ENCODE results near the gene MAPK8IP3.
A peak's percentile ranks its signal among the peaks of the same experiment; 100 is the strongest.

MAPK8IP3 gene

GRCh38 chr16:1770328-1771187 is 64.6 kb downstream of the MAPK8IP3 start:
- H3K27ac ChIP-seq (ENCODE audit: low read depth, low read length), result no peak overlapping the region
- DNase-seq, result peak; percentile 70

GRCh38 chr16:1771188-1771863 is 65.3 kb downstream of the MAPK8IP3 start, which contains the start of gene NME3:
TSS of gene NME3 (minus strand) at chr16:1771543. CDS start at chr16:1771534, 9 bp downstream.
- peak within 1 kb of the TSS; percentile 99 for H3K56ac ChIP-seq (ENCODE audit: low read length)
- H3K79me1 ChIP-seq (ENCODE audit: low read length), result peaks cover 8% of the 10 kb centered on the region
- H3K23ac ChIP-seq (ENCODE audit: low read length), result no peak within 1 kb of the TSS
- H3K4me1 ChIP-seq (ENCODE audit: control insufficient read depth, low read depth, low read length), result no peaks in the 10 kb centered on the region
- peak within 1 kb of the TSS; percentile 79 for H3K4ac ChIP-seq (ENCODE audit: low read depth, low read length)
- H3K36me3 ChIP-seq (ENCODE audit: control insufficient read depth, insufficient read depth, low read length), result no peaks in the 10 kb centered on the region
- H3K4me3 ChIP-seq (ENCODE audit: low read length), result peak within 1 kb of the TSS; percentile 97
- H3K79me2 ChIP-seq (ENCODE audit: control insufficient read depth, insufficient read depth, low read length), result peaks cover 11% of the 10 kb centered on the region
- H3K4me2 ChIP-seq (ENCODE audit: low read length), result peak within 1 kb of the TSS; percentile 85
- peak within 1 kb of the TSS; percentile 65 for H2AK5ac ChIP-seq (ENCODE audit: low read length)
- H2BK5ac ChIP-seq (ENCODE audit: low read length), result peak within 1 kb of the TSS; percentile 31
- no peak within 1 kb of the TSS for H2BK120ac ChIP-seq (ENCODE audit: low read depth, low read length)
- no peak within 1 kb of the TSS for H2BK15ac ChIP-seq (replicated peaks; ENCODE audit: low read depth)
- H4K5ac ChIP-seq (ENCODE audit: low read length), result no peak within 1 kb of the TSS
- peak; percentile 57 for DNase-seq
- peak within 1 kb of the TSS; percentile 46 for H3K18ac ChIP-seq (ENCODE audit: low read length)
- H3K27ac ChIP-seq (ENCODE audit: low read depth, low read length), result peak within 1 kb of the TSS; percentile 47
- no CpG with 5 or more reads among the region's 79 CpGs for WGBS (ENCODE audit: extremely low coverage, insufficient coverage, low lambda C conversion rate)
- peak within 1 kb of the TSS; percentile 93 for H3K9ac ChIP-seq (ENCODE audit: low read length)
- H4K8ac ChIP-seq (ENCODE audit: low read depth, low read length), result no peak within 1 kb of the TSS
- H3K27me3 ChIP-seq (ENCODE audit: insufficient read depth, low read length, poor library complexity), result no peaks in the 10 kb centered on the region

More at GRCh38 chr16:1770328-1771187, 64.6 kb downstream of the MAPK8IP3 start:
- H3K23ac ChIP-seq (ENCODE audit: low read length), result no peak overlapping the region
- no peak overlapping the region for H4K8ac ChIP-seq (ENCODE audit: low read depth, low read length)
- H3K79me2 ChIP-seq (ENCODE audit: control insufficient read depth, insufficient read depth, low read length), result peaks cover 11% of the 10 kb centered on the region
- no peaks in the 10 kb centered on the region for H3K4me1 ChIP-seq (ENCODE audit: control insufficient read depth, low read depth, low read length)
- H3K4me3 ChIP-seq (ENCODE audit: low read length), result peak overlapping the region; percentile 63
- H3K4me2 ChIP-seq (ENCODE audit: low read length), result peak overlapping the region; percentile 28
- H3K9ac ChIP-seq (ENCODE audit: low read length), result peak overlapping the region; percentile 93
- peaks cover 8% of the 10 kb centered on the region for H3K79me1 ChIP-seq (ENCODE audit: low read length)
- no peak overlapping the region for H4K5ac ChIP-seq (ENCODE audit: low read length)
- no peaks in the 10 kb centered on the region for H3K27me3 ChIP-seq (ENCODE audit: insufficient read depth, low read length, poor library complexity)
- peak overlapping the region; percentile 40 for H3K4ac ChIP-seq (ENCODE audit: low read depth, low read length)
- no peak overlapping the region for H2BK120ac ChIP-seq (ENCODE audit: low read depth, low read length)
- H2BK5ac ChIP-seq (ENCODE audit: low read length), result no peak overlapping the region
- H2AK5ac ChIP-seq (ENCODE audit: low read length), result no peak overlapping the region
- peak overlapping the region; percentile 99 for H3K56ac ChIP-seq (ENCODE audit: low read length)
- no peaks in the 10 kb centered on the region for H3K36me3 ChIP-seq (ENCODE audit: control insufficient read depth, insufficient read depth, low read length)
- no peak overlapping the region for H2BK15ac ChIP-seq (replicated peaks; ENCODE audit: low read depth)
- peak overlapping the region; percentile 46 for H3K18ac ChIP-seq (ENCODE audit: low read length)
- no CpG with 5 or more reads among the region's 81 CpGs for WGBS (ENCODE audit: extremely low coverage, insufficient coverage, low lambda C conversion rate)

- no peak overlapping the region for H2BK15ac ChIP-seq (replicated peaks; ENCODE audit: low read depth)
- peak overlapping the region; percentile 97 for H3K4me3 ChIP-seq (ENCODE audit: low read length)
- no peak overlapping the region for H4K8ac ChIP-seq (ENCODE audit: low read depth, low read length)
- peak overlapping the region; percentile 99 for H3K56ac ChIP-seq (ENCODE audit: low read length)
- peaks cover 11% of the 10 kb centered on the region for H3K79me2 ChIP-seq (ENCODE audit: control insufficient read depth, insufficient read depth, low read length)
- peak overlapping the region; percentile 79 for H3K4ac ChIP-seq (ENCODE audit: low read depth, low read length)
- peak overlapping the region; percentile 47 for H3K27ac ChIP-seq (ENCODE audit: low read depth, low read length)
- H4K5ac ChIP-seq (ENCODE audit: low read length), result no peak overlapping the region
- H3K4me2 ChIP-seq (ENCODE audit: low read length), result peak overlapping the region; percentile 85
- no peaks in the 10 kb centered on the region for H3K36me3 ChIP-seq (ENCODE audit: control insufficient read depth, insufficient read depth, low read length)
- peak overlapping the region; percentile 31 for H2BK5ac ChIP-seq (ENCODE audit: low read length)
- peak overlapping the region; percentile 65 for H2AK5ac ChIP-seq (ENCODE audit: low read length)
- H3K9ac ChIP-seq (ENCODE audit: low read length), result peak overlapping the region; percentile 93
- H3K79me1 ChIP-seq (ENCODE audit: low read length), result peaks cover 8% of the 10 kb centered on the region
- H3K18ac ChIP-seq (ENCODE audit: low read length), result no peak overlapping the region
- no CpG with 5 or more reads among the region's 22 CpGs for WGBS (ENCODE audit: extremely low coverage, insufficient coverage, low lambda C conversion rate)
- H3K4me1 ChIP-seq (ENCODE audit: control insufficient read depth, low read depth, low read length), result no peaks in the 10 kb centered on the region
- DNase-seq, result peak; percentile 59
- no peaks in the 10 kb centered on the region for H3K27me3 ChIP-seq (ENCODE audit: insufficient read depth, low read length, poor library complexity)
- no peak overlapping the region for H2BK120ac ChIP-seq (ENCODE audit: low read depth, low read length)
- H3K23ac ChIP-seq (ENCODE audit: low read length), result no peak overlapping the region
Measured at GRCh38 chr16:1771864-1772361, 65.9 kb downstream of the MAPK8IP3 start.

- no peaks in the 10 kb centered on the region for H3K27me3 ChIP-seq (ENCODE audit: insufficient read depth, low read length, poor library complexity)
- no CpG with 5 or more reads among the region's 53 CpGs for WGBS (ENCODE audit: extremely low coverage, insufficient coverage, low lambda C conversion rate)
- peak within 1 kb of the TSS; percentile 97 for H3K4me3 ChIP-seq (ENCODE audit: low read length)
- H3K4ac ChIP-seq (ENCODE audit: low read depth, low read length), result peak within 1 kb of the TSS; percentile 79
- H3K18ac ChIP-seq (ENCODE audit: low read length), result peak within 1 kb of the TSS; percentile 78
- no peak within 1 kb of the TSS for H2BK120ac ChIP-seq (ENCODE audit: low read depth, low read length)
- H3K4me2 ChIP-seq (ENCODE audit: low read length), result peak within 1 kb of the TSS; percentile 85
- H3K9ac ChIP-seq (ENCODE audit: low read length), result peak within 1 kb of the TSS; percentile 93
- no peaks in the 10 kb centered on the region for H3K36me3 ChIP-seq (ENCODE audit: control insufficient read depth, insufficient read depth, low read length)
- H4K5ac ChIP-seq (ENCODE audit: low read length), result no peak within 1 kb of the TSS
- peak within 1 kb of the TSS; percentile 31 for H2BK5ac ChIP-seq (ENCODE audit: low read length)
- H3K79me1 ChIP-seq (ENCODE audit: low read length), result peaks cover 8% of the 10 kb centered on the region
- DNase-seq, result no peak
- peak within 1 kb of the TSS; percentile 99 for H3K56ac ChIP-seq (ENCODE audit: low read length)
- H3K4me1 ChIP-seq (ENCODE audit: control insufficient read depth, low read depth, low read length), result no peaks in the 10 kb centered on the region
- peak within 1 kb of the TSS; percentile 87 for H3K27ac ChIP-seq (ENCODE audit: low read depth, low read length)
- peaks cover 11% of the 10 kb centered on the region for H3K79me2 ChIP-seq (ENCODE audit: control insufficient read depth, insufficient read depth, low read length)
- H2BK15ac ChIP-seq (replicated peaks; ENCODE audit: low read depth), result no peak within 1 kb of the TSS
- H3K23ac ChIP-seq (ENCODE audit: low read length), result peak within 1 kb of the TSS; percentile 80
- H2AK5ac ChIP-seq (ENCODE audit: low read length), result peak within 1 kb of the TSS; percentile 85
- H4K8ac ChIP-seq (ENCODE audit: low read depth, low read length), result no peak within 1 kb of the TSS
Measured at GRCh38 chr16:1772362-1772907, 66.4 kb downstream of the MAPK8IP3 start, which contains the start of gene EME2. TSS of gene EME2 (plus strand) at chr16:1772810. CDS start at chr16:1773228, 418 bp downstream.

GRCh38 chr16:1772908-1773702 is 67.1 kb downstream of the MAPK8IP3 start, which contains the start of gene MRPS34:
TSS of gene MRPS34 (minus strand) at chr16:1773134. CDS start at chr16:1773119, 15 bp downstream.
- Histone ChIP-seq H3K27me3 (ENCODE audit: insufficient read depth, low read length, poor library complexity) (no peaks in the 10 kb centered on the region), H3K23ac (ENCODE audit: low read length) (peak within 1 kb of the TSS; percentile 80), H3K4me3 (ENCODE audit: low read length) (peak within 1 kb of the TSS; percentile 97), H3K18ac (ENCODE audit: low read length) (peak within 1 kb of the TSS; percentile 78), H2BK120ac (ENCODE audit: low read depth, low read length) (no peak within 1 kb of the TSS), H3K27ac (ENCODE audit: low read depth, low read length) (peak within 1 kb of the TSS; percentile 87), H4K5ac (ENCODE audit: low read length) (no peak within 1 kb of the TSS), H3K79me1 (ENCODE audit: low read length) (peaks cover 8% of the 10 kb centered on the region), H3K79me2 (ENCODE audit: control insufficient read depth, insufficient read depth, low read length) (peaks cover 11% of the 10 kb centered on the region), H4K8ac (ENCODE audit: low read depth, low read length) (no peak within 1 kb of the TSS), H3K4ac (ENCODE audit: low read depth, low read length) (peak within 1 kb of the TSS; percentile 79), H3K9ac (ENCODE audit: low read length) (peak within 1 kb of the TSS; percentile 93), H3K4me1 (ENCODE audit: control insufficient read depth, low read depth, low read length) (no peaks in the 10 kb centered on the region), H2BK15ac (replicated peaks; ENCODE audit: low read depth) (no peak within 1 kb of the TSS), H3K4me2 (ENCODE audit: low read length) (peak within 1 kb of the TSS; percentile 85), H2AK5ac (ENCODE audit: low read length) (peak within 1 kb of the TSS; percentile 85), H3K36me3 (ENCODE audit: control insufficient read depth, insufficient read depth, low read length) (no peaks in the 10 kb centered on the region), H3K56ac (ENCODE audit: low read length) (peak within 1 kb of the TSS; percentile 99), H2BK5ac (ENCODE audit: low read length) (no peak within 1 kb of the TSS)
- WGBS (ENCODE audit: extremely low coverage, insufficient coverage, low lambda C conversion rate), result no CpG with 5 or more reads among the region's 108 CpGs
- DNase-seq, result peak; percentile 92
